Measurements from ENCODE around the gene BAD. TPM values are rescaled to one million over a fixed set of nuclear protein-coding genes. Genes with fewer than 3 reads are reported as not detected.

Gene BAD
- total and polyA plus RNA-seq, 12 donors = 9.5 to 219 (median 101) TPM

DNA sequence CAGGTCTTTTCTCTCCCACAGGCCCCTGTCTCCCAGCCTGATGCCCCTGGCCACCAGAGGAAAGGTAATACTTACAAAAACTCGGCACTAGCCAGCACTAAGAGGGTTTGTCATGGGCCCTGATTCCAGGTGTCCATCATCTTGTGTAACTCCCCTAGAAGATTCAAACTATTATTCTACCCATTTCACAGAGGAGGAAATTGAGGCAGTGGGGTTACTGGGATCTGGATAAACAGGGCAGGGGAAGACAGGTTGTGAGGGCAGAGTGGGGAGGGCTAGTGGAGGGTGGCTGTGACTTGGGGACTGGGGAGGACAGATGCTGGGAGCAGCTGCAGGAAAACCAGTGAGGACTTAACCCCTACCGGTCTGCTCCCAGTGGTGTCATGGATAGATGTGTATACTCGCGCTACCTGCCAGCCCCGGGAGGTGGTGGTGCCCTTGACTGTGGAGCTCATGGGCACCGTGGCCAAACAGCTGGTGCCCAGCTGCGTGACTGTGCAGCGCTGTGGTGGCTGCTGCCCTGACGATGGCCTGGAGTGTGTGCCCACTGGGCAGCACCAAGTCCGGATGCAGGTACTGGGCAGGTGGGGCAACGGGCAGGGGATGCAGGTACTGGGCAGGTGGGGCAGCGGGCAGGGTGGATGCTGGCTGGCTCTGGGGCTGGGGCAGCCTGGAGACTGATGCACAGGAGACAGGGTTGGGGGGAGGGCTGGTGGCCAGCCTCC, 48.9 kb downstream of the BAD start:
- intact Hi-C loops (cut with DNase I) = no loop called here
- 44 to 66% (median 54%) methylated on average over 1 to 12 of the region's 12 CpGs for WGBS, 4 donors

DNA sequence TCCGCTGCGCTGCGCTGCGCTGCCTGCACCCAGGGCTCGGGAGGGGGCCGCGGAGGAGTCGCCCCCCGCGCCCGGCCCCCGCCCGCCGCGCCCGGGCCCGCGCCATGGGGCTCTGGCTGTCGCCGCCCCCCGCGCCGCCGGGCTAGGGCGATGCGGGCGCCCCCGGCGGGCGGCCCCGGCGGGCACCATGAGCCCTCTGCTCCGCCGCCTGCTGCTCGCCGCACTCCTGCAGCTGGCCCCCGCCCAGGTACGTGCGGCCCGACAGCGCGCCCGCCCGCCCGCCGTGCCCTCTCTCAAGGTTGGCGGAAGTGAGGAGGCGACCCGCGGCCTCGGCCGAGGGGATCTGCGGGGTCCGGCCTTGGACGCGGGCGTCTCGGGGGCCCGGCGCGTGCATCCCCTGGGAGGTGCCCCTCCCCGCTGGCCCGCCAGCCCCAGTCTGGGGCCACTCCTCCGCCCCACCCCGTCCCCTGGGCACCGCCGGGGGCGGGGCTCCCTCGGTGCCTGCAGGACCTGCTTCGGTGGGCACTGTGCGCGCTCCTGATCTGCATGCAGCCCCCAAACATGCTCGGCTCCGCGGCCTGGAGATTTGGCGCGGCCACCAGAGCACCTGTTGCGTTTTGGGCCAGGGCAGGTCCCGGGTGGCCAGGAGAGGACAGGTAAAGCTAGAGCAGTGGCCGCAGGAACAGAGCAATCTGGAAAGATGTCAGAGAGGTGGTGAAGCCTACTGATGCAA, 49.7 kb downstream of the BAD start:
- intact Hi-C loops (cut with DNase I) = no loop called here
- DNase-seq = peak in 4 of 7 donors; percentile 52 to 69 (median 56)
- H3K4me1 ChIP-seq (replicated peaks in 1 of 2) = peaks cover 5 to 34% of the 10 kb centered on the region in 2 donors
- TF ChIP-seq, protein P1, sequence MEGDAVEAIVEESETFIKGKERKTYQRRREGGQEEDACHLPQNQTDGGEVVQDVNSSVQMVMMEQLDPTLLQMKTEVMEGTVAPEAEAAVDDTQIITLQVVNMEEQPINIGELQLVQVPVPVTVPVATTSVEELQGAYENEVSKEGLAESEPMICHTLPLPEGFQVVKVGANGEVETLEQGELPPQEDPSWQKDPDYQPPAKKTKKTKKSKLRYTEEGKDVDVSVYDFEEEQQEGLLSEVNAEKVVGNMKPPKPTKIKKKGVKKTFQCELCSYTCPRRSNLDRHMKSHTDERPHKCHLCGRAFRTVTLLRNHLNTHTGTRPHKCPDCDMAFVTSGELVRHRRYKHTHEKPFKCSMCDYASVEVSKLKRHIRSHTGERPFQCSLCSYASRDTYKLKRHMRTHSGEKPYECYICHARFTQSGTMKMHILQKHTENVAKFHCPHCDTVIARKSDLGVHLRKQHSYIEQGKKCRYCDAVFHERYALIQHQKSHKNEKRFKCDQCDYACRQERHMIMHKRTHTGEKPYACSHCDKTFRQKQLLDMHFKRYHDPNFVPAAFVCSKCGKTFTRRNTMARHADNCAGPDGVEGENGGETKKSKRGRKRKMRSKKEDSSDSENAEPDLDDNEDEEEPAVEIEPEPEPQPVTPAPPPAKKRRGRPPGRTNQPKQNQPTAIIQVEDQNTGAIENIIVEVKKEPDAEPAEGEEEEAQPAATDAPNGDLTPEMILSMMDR (IDR thresholded peaks at IDR 0.05) = peak in 1 of 6 experiments; percentile 21
- TF ChIP-seq POLR2A (IDR thresholded peaks at IDR 0.05) = peak in 1 of 2 donors; percentile 14
- peak overlapping the region in 4 of 5 donors; percentile 57 to 92 (median 76) for H3K27ac ChIP-seq
- H3K9me3 ChIP-seq (replicated peaks in 1 of 3) = no peaks in the 10 kb centered on the region
- peaks cover 0 to 19% of the 10 kb centered on the region in 2 donors for H3K36me3 ChIP-seq (replicated peaks in 1 of 2)
- peak overlapping the region; percentile 18 to 94 (median 72) for H3K4me3 ChIP-seq
- no peaks in the 10 kb centered on the region for H3K27me3 ChIP-seq
- WGBS, 4 donors = 1 to 7% (median 4%) methylated on average over 3 to 77 of the region's 80 CpGs

More for the DNA sequence above, 48.9 kb downstream of the BAD start:
- H3K36me3 ChIP-seq (replicated peaks in 1 of 2) = peaks cover 0 to 19% of the 10 kb centered on the region in 2 donors
- H3K4me1 ChIP-seq (replicated peaks in 1 of 2) = peaks cover 12 to 40% of the 10 kb centered on the region in 2 donors
- H3K27ac ChIP-seq = peak overlapping the region in 3 of 5 donors; percentile 64 to 92 (median 89)
- TF ChIP-seq POLR2A (IDR thresholded peaks at IDR 0.05) = no peak
- TF ChIP-seq, protein P1 (IDR thresholded peaks at IDR 0.05) = no peak
- no peaks in the 10 kb centered on the region for H3K9me3 ChIP-seq (replicated peaks in 1 of 3)
- DNase-seq = peak in 3 of 7 donors; percentile 20 to 35 (median 28)
- H3K4me3 ChIP-seq = peak overlapping the region in 2 of 4 donors; percentile 51 to 92
- H3K27me3 ChIP-seq = no peaks in the 10 kb centered on the region

DNA sequence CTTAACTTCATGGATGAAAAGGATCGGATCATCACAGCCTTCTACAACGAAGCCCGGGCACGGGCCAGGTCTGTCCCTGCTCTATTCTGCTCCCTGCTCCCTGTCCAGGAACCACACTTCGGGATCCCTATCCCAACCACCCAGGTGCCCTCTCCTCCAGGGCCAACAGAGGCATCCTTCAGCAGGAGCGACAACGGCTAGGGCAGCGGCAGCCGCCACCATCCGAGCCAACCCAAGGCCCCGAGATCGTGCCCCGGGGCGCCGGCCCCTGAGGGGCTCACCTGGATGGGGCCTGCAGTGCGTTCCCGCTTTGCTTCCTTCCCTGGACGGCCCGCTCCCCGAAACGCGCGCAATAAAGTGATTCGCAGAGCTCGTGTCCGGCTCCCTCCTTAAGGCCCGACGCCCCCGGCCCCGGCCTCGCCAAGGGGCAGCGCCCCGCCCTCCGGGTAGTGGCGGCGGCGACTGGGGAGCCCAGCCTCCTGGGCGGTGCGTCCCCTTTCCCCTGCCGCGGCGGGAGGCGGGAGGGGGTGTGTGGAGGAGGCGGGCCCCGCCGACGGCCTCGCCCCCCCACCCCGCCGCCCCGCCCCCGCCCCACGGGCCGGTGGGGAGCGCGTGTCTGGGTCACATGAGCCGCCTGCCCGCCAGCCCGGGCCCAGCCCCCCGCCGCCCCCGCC, 50.4 kb downstream of the BAD start, which contains the start of gene VEGFB:
Gene VEGFB (plus strand): TSS at position 672 of the 674 bp plus-strand sequence. CDS start 250 bp downstream, outside the sequence.
- Histone ChIP-seq H3K36me3 (replicated peaks in 1 of 2) (peaks cover 0 to 19% of the 10 kb centered on the region in 2 donors), H3K4me1 (replicated peaks in 1 of 2) (peaks cover 5 to 34% of the 10 kb centered on the region in 2 donors), H3K27ac (peak within 1 kb of the TSS in 4 of 5 donors; percentile 57 to 92 (median 76)), H3K9me3 (replicated peaks in 1 of 3) (no peaks in the 10 kb centered on the region), H3K27me3 (no peaks in the 10 kb centered on the region), H3K4me3 (peak within 1 kb of the TSS; percentile 18 to 94 (median 72))
- DNase-seq = peak in 6 of 7 donors; percentile 67 to 87 (median 74)
- peak; percentile 38 to 63 for TF ChIP-seq POLR2A (IDR thresholded peaks at IDR 0.05)
- TF ChIP-seq, protein P1 (IDR thresholded peaks at IDR 0.05) = no peak
- intact Hi-C loops (cut with DNase I) = no loop called here
- 1 to 5% (median 4%) methylated on average over 4 to 57 of the region's 62 CpGs for WGBS, 4 donors

DNA sequence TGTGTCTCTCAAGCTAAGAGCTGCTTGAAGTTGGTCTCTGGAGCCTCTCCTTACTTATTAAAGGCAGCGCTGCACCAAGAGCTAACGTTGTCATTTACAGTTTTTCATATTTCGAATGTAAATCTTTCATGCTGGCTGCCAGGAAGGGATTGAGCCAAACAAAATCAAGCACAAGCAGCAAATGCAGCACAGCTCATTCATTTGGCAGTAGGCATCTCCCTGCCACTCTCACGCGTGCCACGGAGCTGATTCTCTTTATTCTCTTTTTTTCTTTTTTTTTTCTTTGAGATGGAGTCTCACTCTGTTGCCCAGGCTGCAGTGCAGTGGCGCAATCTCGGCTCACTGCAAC, 51.5 kb downstream of the BAD start:
- Histone ChIP-seq H3K4me3 (no peak overlapping the region), H3K27ac (no peak overlapping the region), H3K9me3 (replicated peaks in 1 of 3) (no peaks in the 10 kb centered on the region), H3K4me1 (replicated peaks in 1 of 2) (peaks cover 5 to 35% of the 10 kb centered on the region in 2 donors), H3K27me3 (no peaks in the 10 kb centered on the region), H3K36me3 (replicated peaks in 1 of 2) (peaks cover 0 to 9% of the 10 kb centered on the region in 2 donors)
- 83 to 93% (median 87%) methylated on average over 8 of the region's 8 CpGs for WGBS, 4 donors
- no peak for DNase-seq
- TF ChIP-seq, protein P1 (IDR thresholded peaks at IDR 0.05) = no peak
- no peak for TF ChIP-seq POLR2A (IDR thresholded peaks at IDR 0.05)
- intact Hi-C loops (cut with DNase I) = no loop called here
